ENCODE results near the gene C2CD4D.

The C2CD4D gene

DNA sequence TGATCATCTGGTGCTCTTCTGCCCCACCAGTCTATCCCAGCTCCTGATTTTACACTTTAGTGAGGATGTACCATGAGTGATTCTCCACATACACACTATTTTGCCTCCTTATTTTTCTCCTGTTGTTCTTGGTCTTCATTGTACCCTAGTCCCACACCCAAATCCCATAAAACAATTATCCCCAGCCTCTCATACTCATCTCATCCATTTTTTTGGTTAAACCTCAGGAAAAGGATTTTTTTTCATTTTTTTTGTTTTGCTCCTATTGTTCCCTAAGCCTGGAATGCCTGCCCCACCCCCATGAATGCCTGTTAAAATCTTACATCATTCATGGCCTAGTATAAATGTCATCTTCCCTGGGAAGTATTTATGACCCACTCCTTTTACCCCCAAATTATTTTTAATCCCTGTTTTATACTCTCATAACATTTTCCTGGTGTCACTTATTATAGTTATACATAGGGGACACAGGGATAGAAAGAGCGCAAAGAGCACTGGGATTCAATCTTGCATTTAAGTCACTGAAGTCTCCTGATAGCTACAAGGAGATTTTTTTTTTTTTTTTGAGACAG is 29.5 kb downstream of the C2CD4D start:
- no peak for FAIRE-seq

- FAIRE-seq = no peak
Observed at GRCh38 chr1:151809290-151809984, 30.2 kb downstream of the C2CD4D start.

- no peak for FAIRE-seq
Observed at GRCh38 chr1:151807766-151808165, 31.9 kb downstream of the C2CD4D start.

DNA sequence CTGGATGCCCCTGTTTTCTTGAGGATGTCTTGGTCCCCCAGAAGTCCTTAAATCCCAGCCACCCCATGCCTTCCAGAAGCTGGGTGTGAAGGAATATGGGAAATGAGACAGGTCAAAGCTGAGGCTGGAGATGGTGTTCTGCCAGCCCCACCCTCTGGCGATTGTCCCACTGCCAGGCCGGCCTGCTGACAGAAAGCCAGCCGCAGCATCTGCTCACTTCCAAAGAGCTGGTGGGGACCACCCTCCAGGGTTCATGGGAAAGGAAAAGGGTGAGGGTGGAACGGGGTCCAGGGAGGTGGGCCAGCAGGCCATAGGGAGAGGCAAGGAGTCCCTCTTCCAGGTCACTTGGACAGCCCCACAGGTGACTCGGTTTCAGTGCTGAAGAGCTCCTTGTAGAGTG is 32.5 kb downstream of the C2CD4D start:
- FAIRE-seq = no peak

DNA sequence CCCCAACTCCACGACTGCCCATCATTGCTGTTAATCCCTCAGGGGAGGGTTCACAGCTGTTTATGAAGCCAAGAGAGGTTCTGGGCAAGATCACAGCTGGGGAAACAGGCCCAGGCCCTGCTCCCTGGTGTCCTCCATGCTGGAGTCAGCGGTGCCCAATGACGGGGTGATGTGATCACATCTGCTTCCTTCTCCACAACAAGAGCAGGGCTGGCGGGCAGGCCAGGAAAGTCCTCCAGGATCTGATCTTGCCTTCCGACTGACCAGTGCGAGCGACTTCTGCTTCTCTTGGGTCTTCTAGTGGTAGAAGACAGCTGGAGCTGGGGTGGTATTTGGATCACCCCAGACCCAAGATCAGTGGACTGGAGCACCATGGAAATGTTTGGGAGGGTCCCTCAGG is 33.5 kb downstream of the C2CD4D start:
- no peak for FAIRE-seq

DNA sequence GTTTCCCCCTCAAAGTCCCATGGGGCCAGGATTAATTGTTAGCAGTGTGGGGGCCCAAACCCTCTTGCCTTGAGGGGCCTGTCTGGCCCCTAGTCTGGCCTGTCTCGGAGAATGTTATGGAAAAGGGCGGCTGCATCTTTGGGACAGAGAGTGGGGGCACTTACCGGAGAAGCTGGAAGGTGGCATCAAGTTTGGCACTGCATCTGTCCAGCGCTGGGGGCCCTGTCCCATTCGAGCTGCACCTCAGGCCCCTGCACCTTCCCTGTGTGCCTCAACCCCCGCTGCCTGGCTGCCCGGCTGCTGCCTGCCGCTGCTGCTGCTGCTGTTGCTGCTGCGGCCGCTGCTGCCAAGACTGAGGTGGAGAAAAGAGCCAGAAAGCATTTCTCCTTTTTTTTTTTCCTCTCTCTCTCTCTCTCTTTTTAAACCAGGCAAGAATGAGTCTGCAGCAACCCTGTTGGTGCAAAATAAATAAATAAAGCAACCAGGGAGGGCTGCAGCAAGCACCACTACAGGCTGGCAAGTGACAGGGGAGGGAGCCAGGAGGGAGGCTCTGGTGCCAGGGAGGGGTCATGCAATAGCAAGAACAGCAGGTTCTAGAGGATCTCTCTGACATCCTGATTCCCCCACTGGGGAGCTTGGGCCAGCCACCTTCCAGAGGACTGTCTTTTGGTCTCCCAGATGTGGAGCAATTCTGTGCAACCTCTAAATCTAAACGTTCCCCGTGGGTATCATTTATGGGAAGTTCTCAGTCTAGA is 34.4 kb downstream of the C2CD4D start, which contains the start of gene LINGO4:
Gene LINGO4, minus strand, starts transcription at position 354 of the 755 bp plus-strand sequence. CDS start 2,715 bp downstream, outside the sequence.
- no peak for FAIRE-seq

DNA sequence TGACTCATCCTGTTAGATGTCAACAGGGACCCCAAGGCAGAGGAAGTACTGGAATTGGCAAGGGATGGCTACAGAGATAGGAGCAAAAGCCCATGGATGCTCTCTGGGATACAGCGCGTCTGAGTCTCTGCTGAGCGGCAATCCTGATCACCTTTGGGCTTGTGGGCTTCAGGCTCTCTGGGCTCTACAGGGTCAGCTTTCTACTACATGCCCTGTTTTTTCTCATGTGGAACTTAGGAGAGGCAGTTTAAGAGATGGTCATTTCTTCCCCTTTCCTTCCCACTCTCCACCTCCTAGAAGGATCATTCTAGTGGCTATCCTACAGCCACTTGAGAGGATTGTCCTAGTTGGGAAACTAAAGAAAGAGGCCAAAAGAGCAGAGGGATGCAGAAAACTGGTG is 35.7 kb downstream of the C2CD4D start:
- no peak for FAIRE-seq

- FAIRE-seq = no peak
Observed at GRCh38 chr1:151803164-151803563, 36.5 kb downstream of the C2CD4D start.

DNA sequence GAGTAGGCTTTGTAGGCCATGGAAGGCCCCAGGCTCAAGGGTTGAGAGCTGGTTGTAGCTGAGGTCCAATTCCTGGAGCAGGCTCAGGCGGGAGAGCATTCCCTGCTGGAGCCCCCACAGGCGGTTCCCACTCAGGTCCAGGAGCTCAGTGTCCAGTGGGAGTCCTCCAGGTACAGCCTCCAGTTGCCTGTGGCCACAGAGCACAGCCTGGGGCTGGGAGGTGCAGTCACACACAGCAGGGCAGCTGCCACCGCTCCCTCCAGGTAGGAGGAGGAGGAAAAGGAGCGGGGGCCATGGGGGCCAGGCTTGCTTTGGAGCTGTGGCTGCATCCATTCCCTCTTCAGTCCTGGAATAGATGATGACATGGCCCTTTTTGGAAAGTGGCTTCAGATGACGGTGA is 37.2 kb downstream of the C2CD4D start:
- FAIRE-seq = no peak

- no peak for FAIRE-seq
Observed at GRCh38 chr1:151801846-151802245, 37.8 kb downstream of the C2CD4D start.

- FAIRE-seq = no peak
Observed at GRCh38 chr1:151801310-151801820, 38.3 kb downstream of the C2CD4D start.

DNA sequence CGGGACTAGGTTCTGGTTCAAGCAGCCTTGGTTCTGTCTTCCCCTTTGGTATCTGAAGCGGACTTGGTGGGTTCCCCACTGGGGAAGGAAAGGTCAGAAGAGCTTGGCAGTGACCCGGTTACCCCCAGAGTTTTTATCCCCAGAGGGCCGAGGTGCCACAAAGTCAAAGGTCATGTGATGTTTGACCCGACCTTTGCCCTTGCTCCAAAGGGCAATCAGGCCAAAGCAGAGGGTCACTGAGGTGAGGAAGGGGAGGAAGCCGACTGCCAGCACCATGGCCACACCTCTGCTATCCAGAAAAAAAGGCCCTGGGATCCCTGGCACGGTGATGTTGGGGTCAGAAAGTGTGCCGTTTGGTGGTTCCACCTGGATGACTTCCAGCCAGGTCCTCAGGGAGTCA is 38.8 kb downstream of the C2CD4D start:
- no peak for FAIRE-seq

DNA sequence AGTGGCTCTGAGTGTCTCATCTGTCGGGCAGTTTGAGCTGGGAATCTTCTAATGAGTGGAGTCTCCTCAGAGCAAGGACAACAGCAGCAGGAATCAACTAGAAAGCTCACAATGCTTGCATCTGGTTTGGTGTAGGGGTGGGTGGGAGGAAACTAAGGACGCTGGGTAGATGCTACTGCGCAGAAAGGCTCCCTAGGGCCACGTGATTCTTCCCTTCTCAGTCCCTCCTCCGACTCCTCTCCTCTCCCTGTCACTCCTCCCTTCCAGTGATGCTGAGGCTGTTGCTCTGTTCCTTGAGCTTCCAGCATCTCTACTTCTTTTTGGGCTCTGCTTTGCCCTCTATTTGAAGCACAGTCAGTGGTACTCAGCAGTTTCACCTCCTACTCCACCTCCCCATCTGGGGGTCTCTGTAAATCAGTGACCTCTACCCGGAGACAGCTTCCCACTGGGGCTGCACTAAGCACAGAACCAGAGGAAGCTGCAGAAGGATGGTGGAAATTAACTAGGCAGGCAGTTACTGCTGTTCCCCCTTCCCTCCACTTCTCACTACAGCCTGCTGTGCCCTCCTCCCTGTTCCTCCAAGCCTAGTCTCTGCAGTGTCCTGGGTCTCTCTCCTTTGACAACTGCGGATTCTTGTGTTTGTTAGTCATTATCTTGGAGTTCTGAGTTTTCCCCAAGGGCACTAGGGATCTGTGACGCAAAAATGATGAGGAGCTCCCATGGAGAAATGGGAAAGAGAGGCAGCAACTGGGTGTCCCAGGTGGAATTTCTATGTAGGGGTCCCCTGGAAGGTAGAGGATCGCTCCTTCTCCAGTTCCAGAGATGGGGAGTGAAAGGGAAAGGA is 40.2 kb downstream of the C2CD4D start:
- FAIRE-seq = no peak

DNA sequence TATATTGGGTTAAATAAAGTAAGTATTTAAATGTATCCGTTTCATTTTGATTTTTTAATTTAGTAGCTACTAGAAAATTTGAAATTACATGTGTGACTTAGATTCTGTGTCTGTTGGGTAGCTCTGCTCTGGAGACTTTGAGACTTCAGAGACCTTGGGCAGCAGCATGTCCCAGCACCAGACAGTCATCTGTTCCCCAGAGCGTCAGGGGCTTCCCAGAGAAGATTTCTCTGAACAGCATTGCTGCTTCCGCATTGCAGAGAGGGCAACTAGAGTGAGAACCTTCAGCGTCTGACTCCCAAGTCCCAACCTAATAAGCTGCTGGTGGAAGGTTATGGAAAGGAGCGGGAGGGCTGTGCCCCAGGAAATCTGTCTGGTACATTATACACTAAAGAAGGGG is 41.0 kb downstream of the C2CD4D start:
- FAIRE-seq = no peak

DNA sequence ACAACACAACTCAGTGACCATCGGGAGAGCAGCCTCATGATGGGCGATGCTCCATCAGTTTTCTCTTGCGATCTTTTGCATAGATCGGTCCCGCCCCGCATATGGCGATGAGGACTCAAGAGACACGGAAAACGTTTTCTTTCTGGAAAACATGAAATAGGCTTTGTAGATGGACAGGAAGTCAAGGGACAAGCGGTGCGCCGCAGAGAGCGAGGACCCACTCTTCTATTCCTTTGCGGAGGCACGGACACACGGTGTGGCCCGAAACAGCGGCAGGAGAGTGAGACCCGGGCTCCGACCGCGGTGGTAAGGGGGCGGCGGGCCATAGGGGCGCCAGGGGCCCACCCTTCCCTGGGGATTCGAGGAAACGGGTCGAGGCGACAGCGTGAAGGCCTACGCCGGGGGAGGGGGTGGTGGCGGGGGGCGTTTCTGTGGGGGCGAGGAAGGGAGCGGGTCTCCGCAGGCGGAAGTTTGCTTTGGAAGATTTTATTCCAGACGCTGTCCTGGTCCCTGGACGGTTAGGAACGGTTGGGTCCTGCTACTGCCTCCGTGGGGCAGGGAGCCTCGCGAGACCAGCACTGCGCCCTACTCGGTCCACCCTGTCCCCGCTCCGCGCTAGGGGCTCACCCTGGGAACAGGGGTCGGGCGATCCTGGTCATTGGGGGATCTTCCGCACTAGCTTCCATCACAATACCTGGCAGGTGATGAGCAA is 48.5 kb downstream of the C2CD4D start:
- no peak for FAIRE-seq

DNA sequence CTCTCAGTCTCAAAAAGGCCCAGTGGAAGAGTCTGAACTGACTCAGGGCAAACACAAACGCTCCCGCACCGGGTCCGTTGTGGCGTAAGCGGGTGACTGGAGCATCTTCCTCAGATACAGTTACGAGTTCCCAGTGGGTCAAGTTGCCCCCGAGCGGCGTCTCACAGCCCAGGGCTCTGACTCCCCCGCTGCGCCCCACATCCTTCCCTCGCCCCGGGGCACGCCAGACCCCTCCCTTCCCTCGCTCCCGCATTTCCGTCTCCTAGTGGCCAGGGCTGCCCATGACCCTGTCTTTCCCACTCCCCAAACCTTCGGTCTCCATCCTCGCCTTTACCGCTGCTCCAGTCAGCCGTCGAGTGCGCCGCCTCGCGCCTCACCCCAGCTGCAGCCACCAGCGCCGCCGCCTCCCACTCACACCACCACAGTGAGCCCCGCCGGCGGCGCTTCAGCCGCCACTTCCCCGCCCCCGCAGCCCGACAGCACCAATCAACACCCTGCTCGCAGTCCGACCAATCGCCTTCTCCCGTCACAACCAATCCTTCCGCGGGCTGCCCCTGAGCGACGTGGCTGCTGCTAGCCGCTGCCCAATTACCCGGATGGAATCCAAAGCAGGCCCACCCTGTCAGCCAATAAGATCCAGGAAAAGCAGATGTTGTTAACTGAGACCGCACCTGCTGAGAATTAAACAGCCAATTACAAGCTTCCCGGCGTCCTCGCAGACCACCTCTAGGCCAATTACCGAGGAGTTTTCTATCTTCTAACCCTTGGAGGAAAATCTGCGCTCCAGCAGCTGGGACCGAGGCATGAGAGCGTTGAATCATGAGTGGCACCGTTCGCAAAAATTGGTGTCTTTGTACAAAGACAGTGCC is 49.3 kb downstream of the C2CD4D start, which contains the start of gene TDRKH:
Gene TDRKH, minus strand, starts transcription at position 430 of the 869 bp plus-strand sequence. CDS start 7,478 bp downstream, outside the sequence.
- peak; percentile 100 for FAIRE-seq

Measured in TTC549 (cell line).